Thyroid gland (tissue), 4 donors: ENCODE data around the gene APOO. TPM values are rescaled to one million over a fixed set of nuclear protein-coding genes. Genes with fewer than 3 reads are reported as not detected.

Source experiments
- DNase-seq, 2 donors: peaks; one replicate each; pipeline ENCODE4 v3.0.0-alpha.2; 2019
- H3K27ac ChIP-seq, 3 donors: fragments of 200-600 bp; sonication (generic); 1 replicate in 2 of 3; 2 replicates in 1 of 3; pipeline ENCODE4 v1.5.1; 2016 to 2019; ENCODE audit warnings: mild to moderate bottlenecking in 1 of 3, moderate library complexity in 1 of 3
- H3K27me3 ChIP-seq: fragments of 200-600 bp; sonication (generic); one replicate; pipeline ENCODE4 v1.5.1; 2019
- H3K36me3 ChIP-seq, 2 donors: fragments of 200-600 bp; sonication (generic); one replicate each; pipeline ENCODE4 v1.5.1; 2016 to 2019
- H3K4me1 ChIP-seq, 2 donors: fragments of 200-600 bp; sonication (generic); one replicate each; pipeline ENCODE4 v1.5.1; 2017 to 2019
- H3K4me3 ChIP-seq, 3 donors: fragments of 200-600 bp; sonication (generic); replicated peaks in 1 of 3; 1 replicate in 2 of 3; 2 replicates in 1 of 3; pipeline ENCODE4 v1.5.1; 2016; ENCODE audit warnings: mild to moderate bottlenecking in 1 of 3
- H3K9me3 ChIP-seq: fragments of 200-600 bp; sonication (generic); one replicate; pipeline ENCODE4 v1.5.1; 2017
- CTCF ChIP-seq, 6 experiments: fragments of 200-600 bp in 3 of 6; fragments of 450-650 bp in 3 of 6; sonication (generic) in 3 of 6; IDR thresholded peaks; one replicate each; pipeline ENCODE4 v1.5.1; 2016 to 2019; ENCODE audit warnings: antibody characterized with exemption in 6 of 6, mild to moderate bottlenecking in 2 of 6, inconsistent platforms in 1 of 6, moderate library complexity in 1 of 6
- POLR2A ChIP-seq, 2 donors: fragments of 450-650 bp; IDR thresholded peaks; one replicate each; pipeline ENCODE4 v1.6.1; 2017; ENCODE audit warnings: antibody characterized with exemption in 2 of 2, mild to moderate bottlenecking in 2 of 2, moderate library complexity in 1 of 2
- WGBS, 2 donors: methylation state at CpG; one replicate each; pipeline ENCODE4 v1.1.5; 2017; 5-methylcytosine and 5-hydroxymethylcytosine counted together
- intact Hi-C: fragments of 100-400 bp; cut with DNase I; formaldehyde crosslinking; loops from one replicate; pipeline ENCODE4 v1.15.1; 2023
- total RNA-seq, 4 donors: library from RNA; depleted of rRNA; stranded (reverse); fragments of >200 nt; gene quantifications; one replicate each; pipeline ENCODE4 v1.2.3, GENCODE V29; 2016

APOO gene
- total RNA-seq, 4 donors from 2014 or later: 12.6 to 34.8 (median 22.5) TPM

- Histone ChIP-seq H3K27ac (peak overlapping the region; percentile 54 to 70 (median 64)), H3K4me3 (no peak overlapping the region), H3K27me3 (no peaks in the 10 kb centered on the region), H3K9me3 (no peaks in the 10 kb centered on the region), H3K4me1 (peaks cover 0 to 19% of the 10 kb centered on the region in 2 donors), H3K36me3 (no peaks in the 10 kb centered on the region)
- intact Hi-C loops: no loop called here
- TF ChIP-seq POLR2A (IDR thresholded peaks at IDR 0.05): no peak
- TF ChIP-seq CTCF (IDR thresholded peaks at IDR 0.05): no peak
- peak; percentile 38 to 44 for DNase-seq
- 28 to 38% methylated on average over 2 to 5 of the region's 5 CpGs for WGBS, 2 donors
These were observed 103.8 kb downstream of the APOO start for GRCh38 chrX:23803931-23804381.

GRCh38 chrX:23802431-23802830 is 105.3 kb downstream of the APOO start:
- H3K27me3 ChIP-seq: no peaks in the 10 kb centered on the region
- WGBS, 2 donors: 87 to 88% methylated on average over 4 to 5 of the region's 5 CpGs
- DNase-seq: no peak
- no peaks in the 10 kb centered on the region for H3K9me3 ChIP-seq
- intact Hi-C loops: no loop called here
- peak overlapping the region in 1 of 3 donors; percentile 27 for H3K27ac ChIP-seq
- H3K4me1 ChIP-seq: peaks cover 0 to 29% of the 10 kb centered on the region in 2 donors
- no peaks in the 10 kb centered on the region for H3K36me3 ChIP-seq
- TF ChIP-seq CTCF (IDR thresholded peaks at IDR 0.05): no peak
- TF ChIP-seq POLR2A (IDR thresholded peaks at IDR 0.05): no peak
- no peak overlapping the region for H3K4me3 ChIP-seq

- peak overlapping the region; percentile 65 to 90 (median 87) for H3K27ac ChIP-seq
These were observed 108.2 kb downstream of the APOO start for GRCh38 chrX:23799469-23800065.

GRCh38 chrX:23797371-23798128 is 110.2 kb downstream of the APOO start:
- peak overlapping the region; percentile 65 to 90 (median 87) for H3K27ac ChIP-seq
- intact Hi-C loops: no loop called here
- no peaks in the 10 kb centered on the region for H3K9me3 ChIP-seq
- TF ChIP-seq CTCF (IDR thresholded peaks at IDR 0.05): peak in 2 of 6 experiments; percentile 26 to 50
- peak in 1 of 2 donors; percentile 33 for TF ChIP-seq POLR2A (IDR thresholded peaks at IDR 0.05)
- H3K36me3 ChIP-seq: no peaks in the 10 kb centered on the region
- no peaks in the 10 kb centered on the region for H3K27me3 ChIP-seq
- H3K4me1 ChIP-seq: peaks cover 5 to 18% of the 10 kb centered on the region in 2 donors
- WGBS, 2 donors: 57 to 64% methylated on average over 12 of the region's 12 CpGs
- no peak overlapping the region for H3K4me3 ChIP-seq
- DNase-seq: peak in 1 of 2 donors; percentile 30

More at GRCh38 chrX:23799469-23800065, 108.2 kb downstream of the APOO start:
- intact Hi-C loops: no loop called here
- H3K27me3 ChIP-seq: no peaks in the 10 kb centered on the region
- TF ChIP-seq CTCF (IDR thresholded peaks at IDR 0.05): no peak
- TF ChIP-seq POLR2A (IDR thresholded peaks at IDR 0.05): no peak
- H3K4me3 ChIP-seq: no peak overlapping the region
- H3K4me1 ChIP-seq: peaks cover 5 to 29% of the 10 kb centered on the region in 2 donors
- no peaks in the 10 kb centered on the region for H3K36me3 ChIP-seq
- WGBS, 2 donors: 73 to 82% methylated on average over 6 of the region's 6 CpGs
- H3K9me3 ChIP-seq: no peaks in the 10 kb centered on the region
- DNase-seq: no peak

GRCh38 chrX:23795221-23795620 is 112.5 kb downstream of the APOO start:
- Histone ChIP-seq H3K27me3 (no peaks in the 10 kb centered on the region), H3K36me3 (no peaks in the 10 kb centered on the region), H3K9me3 (no peaks in the 10 kb centered on the region), H3K4me1 (peaks cover 5 to 18% of the 10 kb centered on the region in 2 donors), H3K27ac (no peak overlapping the region), H3K4me3 (no peak overlapping the region)
- intact Hi-C loops: no loop called here
- WGBS, 2 donors: 87 to 90% methylated on average over 8 of the region's 8 CpGs
- TF ChIP-seq CTCF (IDR thresholded peaks at IDR 0.05): no peak
- TF ChIP-seq POLR2A (IDR thresholded peaks at IDR 0.05): no peak
- DNase-seq: no peak
